K562 (cell line): Measurements from ENCODE around the gene SLC39A6. TPM values are rescaled to one million over a fixed set of nuclear protein-coding genes. Genes with fewer than 3 reads are reported as not detected.

Experiments
- ATF3 ChIP-seq, 2 experiments: fragments of 450-650 bp in 1 of 2; sonication (generic) in 1 of 2; formaldehyde crosslinking in 1 of 2; IDR thresholded peaks in 1 of 2; conservative IDR thresholded peaks in 1 of 2; 2 replicates each; pipeline versions ENCODE4 v1.6.1 to v1.8.1; 2016 to 2023; ENCODE audit warnings: mild to moderate bottlenecking in 2 of 2, moderate library complexity in 2 of 2, inconsistent platforms in 1 of 2, missing genetic modification reagents in 1 of 2
- CBFA2T3 ChIP-seq: fragments of 450-650 bp; IDR thresholded peaks from 2 replicates; pipeline ENCODE4 v1.6.1; 2017
- CHCHD3 ChIP-seq: fragments of 250-450 bp; sonication (Bioruptor Pico); IDR thresholded peaks from 2 replicates; pipeline ENCODE4 v2.1.2; 2022; ENCODE audit warnings: mild to moderate bottlenecking
- CREB1 ChIP-seq, 2 experiments: sonication (generic) in 1 of 2; formaldehyde crosslinking in 1 of 2; IDR thresholded peaks; 2 replicates each; pipeline versions ENCODE4 v1.6.1 to v1.8.0; 2012 to 2022; ENCODE audit warnings: inconsistent platforms in 1 of 2, mild to moderate bottlenecking in 1 of 2, missing genetic modification reagents in 1 of 2, moderate library complexity in 1 of 2
- CTCF ChIP-seq, 3 experiments: IDR thresholded peaks in 2 of 3; conservative IDR thresholded peaks in 1 of 3; 2 replicates each; pipeline ENCODE4 v1.5.1; 2011 to 2012; ENCODE audit warnings: low read length in 3 of 3, mild to moderate bottlenecking in 3 of 3, control low read depth in 2 of 3, improper control_type of control experiment in 1 of 3, inconsistent platforms in 1 of 3, low read depth in 1 of 3, mixed read lengths in 1 of 3, moderate library complexity in 1 of 3; ENCODE audit not compliant: insufficient read depth in 2 of 3
- EP300 ChIP-seq: IDR thresholded peaks from 2 replicates; pipeline ENCODE4 v1.6.1; 2012; ENCODE audit warnings: low read length, improper control_type of control experiment
- FOXJ2 ChIP-seq: fragments of 200-800 bp; sonication (Bioruptor generic); IDR thresholded peaks from 2 replicates; pipeline ENCODE4 v1.6.1; 2016; ENCODE audit warnings: missing genetic modification characterization, missing compliant biosample characterization
- L3MBTL2 ChIP-seq: fragments of 450-650 bp; IDR thresholded peaks from 2 replicates; pipeline ENCODE4 v1.6.1; 2016; ENCODE audit warnings: mild to moderate bottlenecking, moderate library complexity
- MYBL2 ChIP-seq, 2 experiments: fragments of 450-650 bp in 1 of 2; sonication (generic) in 1 of 2; formaldehyde crosslinking in 1 of 2; IDR thresholded peaks; 2 replicates each; pipeline versions ENCODE4 v1.6.1 to v1.8.1; 2017 to 2022; ENCODE audit warnings: borderline replicate concordance in 1 of 2, inconsistent platforms in 1 of 2, low read depth in 1 of 2, mild to moderate bottlenecking in 1 of 2, missing genetic modification reagents in 1 of 2, moderate library complexity in 1 of 2
- NCOA1 ChIP-seq: fragments of 450-650 bp; IDR thresholded peaks from 2 replicates; pipeline ENCODE4 v1.6.1; 2016; ENCODE audit warnings: low read depth
- NONO ChIP-seq, 2 experiments: fragments of 200-400 bp in 1 of 2; fragments of 450-650 bp in 1 of 2; formaldehyde crosslinking in 1 of 2; IDR thresholded peaks; 2 replicates each; pipeline ENCODE4 v1.6.1; 2017; ENCODE audit warnings: low read depth in 2 of 2, mild to moderate bottlenecking in 2 of 2, moderate library complexity in 2 of 2, low read length in 1 of 2
- NR2C1 ChIP-seq, 2 experiments: fragments of 450-650 bp; IDR thresholded peaks; 2 replicates each; pipeline ENCODE4 v1.6.1; 2017; ENCODE audit warnings: mild to moderate bottlenecking in 2 of 2, antibody characterized with exemption in 1 of 2, inconsistent platforms in 1 of 2, missing compliant biosample characterization in 1 of 2, missing genetic modification characterization in 1 of 2
- POLR2AphosphoS5 ChIP-seq: IDR thresholded peaks from 2 replicates; pipeline ENCODE4 v1.6.1; 2011; ENCODE audit warnings: mild to moderate bottlenecking, low read depth, low read length, moderate library complexity; ENCODE audit not compliant: control insufficient read depth, insufficient read depth
- SREBF1 ChIP-seq: fragments of 150-350 bp; IDR thresholded peaks from 2 replicates; pipeline ENCODE4 v1.6.1; 2014; ENCODE audit warnings: antibody characterized with exemption, low read depth, low read length, borderline replicate concordance
- ZBTB5 ChIP-seq: fragments of 450-650 bp; IDR thresholded peaks from 2 replicates; pipeline ENCODE4 v1.6.1; 2017; ENCODE audit warnings: antibody characterized with exemption
- ZNF217 ChIP-seq: sonication (generic); formaldehyde crosslinking; IDR thresholded peaks from 2 replicates; pipeline ENCODE4 v1.8.0; 2022; ENCODE audit warnings: mild to moderate bottlenecking, missing genetic modification reagents
- ZNF395 ChIP-seq: fragments of 200-800 bp; sonication (Bioruptor generic); IDR thresholded peaks from 2 replicates; pipeline ENCODE4 v1.6.1; 2017; ENCODE audit warnings: missing genetic modification characterization, missing compliant biosample characterization
- ZNF444 ChIP-seq: fragments of 250-450 bp; sonication (Bioruptor Pico); IDR thresholded peaks from 2 replicates; pipeline ENCODE4 v1.4.0; 2020; ENCODE audit warnings: mild to moderate bottlenecking, moderate library complexity
- ZNF778 ChIP-seq: fragments of 450-650 bp; formaldehyde crosslinking; IDR thresholded peaks from 2 replicates; pipeline ENCODE4 v1.4.0; 2020; ENCODE audit warnings: mild to moderate bottlenecking, moderate library complexity
- polyA plus RNA-seq, 8 experiments: library from polyadenylated mRNA; depleted of rRNA in 4 of 8; stranded (reverse) in 5 of 8; unstranded in 3 of 8; fragments of >200 nt; fragmentation: Nextera tagmentation in 2 of 8; fragmentation: Illumina TruSeq in 1 of 8; extraction: Ambion mirVana in 2 of 8; extraction: Trizol in 1 of 8; gene quantifications; 2 replicates each; pipeline versions ENCODE4 v1.2.1 to v1.2.3, GENCODE V29; 2011 to 2014; ENCODE audit warnings: inconsistent platforms in 1 of 8, missing spikeins in 1 of 8
- total RNA-seq, 7 experiments: library from RNA; depleted of rRNA in 6 of 7; stranded (reverse); fragments of >200 nt in 6 of 7; fragmentation: Illumina TruSeq in 2 of 7; extraction: Trizol in 2 of 7; gene quantifications; 2 replicates each; pipeline versions ENCODE4 v1.2.1 to v1.2.3, GENCODE V29; 2011 to 2021; ENCODE audit warnings: low replicate concordance in 1 of 7

Gene SLC39A6
- total and polyA plus RNA-seq, 9 of the 15 experiments (the other 6 are each of a cell fraction or from before 2014, with no cell fraction given): 5.6 to 23.8 (median 17.4) TPM

- TF ChIP-seq CTCF (IDR thresholded peaks at IDR 0.05 in 2 of 3, conservative IDR thresholded peaks at IDR 0.05 in 1 of 3; ENCODE audit: insufficient read depth in 2 of 3, low read depth in 1 of 3, low read length in 3 of 3) (peak in 1 of 3 experiments; percentile 16; a peak in 1 of 6 replicates), POLR2AphosphoS5 (peak; percentile 75; the same call in 1 of the 2 replicates), ZNF444 (CRISPR knock-in tag) (no peak), EP300 (0 out of 2 replicates have a peak, but pooled peaks have one; percentile 39), ZBTB5 (no peak), CHCHD3 (CRISPR knock-in tag) (0 out of 2 replicates have a peak, but pooled peaks have one; percentile 3), FOXJ2 (tag) (no peak), ZNF778 (CRISPR knock-in tag) (no peak), NONO (IDR thresholded peaks at IDR 0.05; ENCODE audit: low read depth in 2 of 2, low read length in 1 of 2) (0 out of 4 replicates have a peak, but pooled peaks of 1 of the 2 experiments have one; percentile 14), SREBF1 (no peak), NCOA1 (peak; percentile 34; the same call in 1 of the 2 replicates), CREB1 (IDR thresholded peaks at IDR 0.05) (peak; percentile 32), CREB1 (CRISPR knock-in tag; IDR thresholded peaks at IDR 0.05) (peak; percentile 72), MYBL2 (IDR thresholded peaks at IDR 0.05; ENCODE audit: low read depth) (no peak), MYBL2 (CRISPR knock-in tag; IDR thresholded peaks at IDR 0.05; ENCODE audit: borderline replicate concordance) (no peak), CBFA2T3 (0 out of 2 replicates have a peak, but pooled peaks have one; percentile 2), ZNF217 (CRISPR knock-in tag) (no peak), NR2C1 (IDR thresholded peaks at IDR 0.05) (peak; percentile 32), NR2C1 (tag; IDR thresholded peaks at IDR 0.05) (0 out of 2 replicates have a peak, but pooled peaks have one; percentile 11), L3MBTL2 (peak; percentile 96), ATF3 (IDR thresholded peaks at IDR 0.05) (no peak), ATF3 (CRISPR knock-in tag; conservative IDR thresholded peaks at IDR 0.05) (0 out of 2 replicates have a peak, but pooled peaks have one; percentile 19), ZNF395 (no peak)
Measured at GRCh38 chr18:36129300-36130038, at the start of gene SLC39A6, which contains the start of gene ELP2 (continued).
